Measurements from ENCODE around the gene KCNK4.

DNA sequence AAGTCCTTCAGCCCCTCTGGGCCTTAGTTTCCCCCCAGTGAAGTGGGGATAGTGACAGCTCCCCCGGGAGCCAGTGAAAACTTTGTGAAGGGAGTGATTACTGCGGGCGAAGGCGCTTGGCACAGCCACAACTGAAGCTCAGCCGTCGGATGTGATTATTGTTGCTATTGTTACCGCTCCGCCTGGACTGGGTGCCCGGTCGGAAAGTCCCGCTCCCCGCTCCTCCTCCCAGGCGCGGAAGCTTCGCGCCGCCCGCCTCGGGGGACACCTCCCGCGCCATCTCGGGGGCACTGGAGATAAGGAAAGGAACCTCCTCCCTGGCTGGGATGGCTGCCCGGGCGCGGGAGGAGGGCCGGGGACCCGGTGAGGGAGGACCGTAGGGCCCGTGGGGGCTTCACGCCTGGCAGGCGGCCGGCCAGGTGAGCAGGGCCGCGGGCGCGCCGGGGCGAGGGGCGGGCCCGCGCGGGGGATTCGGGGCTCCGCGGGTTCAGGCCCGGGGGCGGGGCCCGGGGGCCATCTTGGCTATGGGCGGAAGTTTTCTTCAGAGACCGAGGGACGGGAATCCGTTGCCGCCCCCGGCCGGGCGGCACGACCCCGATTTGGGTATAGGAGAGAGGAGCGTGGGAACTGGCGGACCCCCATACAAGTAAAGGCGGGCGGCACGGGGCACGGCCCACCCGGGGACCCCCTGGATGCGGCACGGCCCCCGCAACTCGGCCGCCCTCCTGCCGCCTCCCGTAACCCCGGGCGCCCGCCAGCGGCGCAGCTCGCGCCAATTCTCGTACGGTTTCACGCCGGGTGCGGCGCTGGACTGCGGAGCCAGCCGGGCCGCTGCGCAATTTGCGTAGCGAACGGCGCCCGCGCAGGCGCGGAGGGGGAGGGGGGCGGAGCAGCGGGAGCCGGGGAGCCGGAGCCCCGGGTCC is 5.9 kb upstream of the KCNK4 start, which contains the start of gene GPR137:
- TF ChIP-seq EZH2 (IDR thresholded peaks at IDR 0.05; ENCODE audit: insufficient read depth, poor library complexity, severe bottlenecking) (no peak), EZH2phosphoT487 (IDR thresholded peaks at IDR 0.05; ENCODE audit: insufficient read depth, low read depth) (no peak)
